NCI-H2196 (cell line): ENCODE measurements around the gene CDKN2D.
A peak's percentile ranks its signal among the peaks of the same experiment; 100 is the strongest.

Experiments used
- DNase-seq: peaks from one replicate; lab custom pipeline; 2025; ENCODE audit not compliant: unreplicated experiment; lab: John Stamatoyannopoulos, UW

CDKN2D gene

DNA sequence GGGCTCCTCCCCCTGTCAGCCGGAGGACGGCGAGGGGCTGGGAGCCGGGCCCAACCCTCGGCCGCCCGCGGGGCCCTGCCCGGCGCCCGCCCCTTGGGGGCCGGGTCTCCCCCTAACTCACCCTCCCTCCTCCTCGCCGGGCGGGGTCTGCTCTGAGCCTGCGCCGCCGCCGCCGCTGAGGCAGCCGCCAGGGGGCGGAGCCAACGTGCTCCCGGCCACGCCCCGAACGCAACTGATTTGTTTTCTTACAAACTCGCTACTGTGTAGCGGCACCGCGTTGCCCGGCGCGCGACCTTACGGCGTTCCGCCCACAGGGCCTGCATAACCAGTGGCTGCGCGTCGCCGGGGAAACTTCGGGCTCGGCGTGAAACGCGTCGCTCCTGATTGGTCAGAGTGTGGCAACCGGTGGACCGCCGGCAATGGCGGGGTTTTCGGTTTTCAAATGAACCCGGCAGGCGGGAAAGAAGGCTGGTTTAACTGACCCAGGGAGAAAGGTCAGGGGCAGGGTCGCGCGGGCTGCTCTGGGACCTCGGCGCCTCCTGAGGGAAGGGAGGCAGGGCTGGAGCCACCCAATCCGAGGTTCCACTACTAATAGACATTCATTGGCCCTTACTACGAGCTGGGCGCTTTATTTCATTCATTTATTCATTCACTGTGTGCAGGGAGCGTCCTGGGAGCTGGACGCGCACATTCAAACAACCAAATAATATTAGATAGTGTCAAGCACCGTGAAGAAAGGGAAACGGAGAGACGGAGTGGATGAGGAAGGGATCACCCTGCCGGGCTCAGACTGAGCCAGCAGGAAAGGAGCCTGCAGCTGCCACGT, at the start of gene CDKN2D:
CDKN2D (minus strand) TSS at position 154 of the 826 bp plus-strand sequence. CDS start 326 bp downstream, outside the sequence.
- peak; percentile 100 for DNase-seq

DNA sequence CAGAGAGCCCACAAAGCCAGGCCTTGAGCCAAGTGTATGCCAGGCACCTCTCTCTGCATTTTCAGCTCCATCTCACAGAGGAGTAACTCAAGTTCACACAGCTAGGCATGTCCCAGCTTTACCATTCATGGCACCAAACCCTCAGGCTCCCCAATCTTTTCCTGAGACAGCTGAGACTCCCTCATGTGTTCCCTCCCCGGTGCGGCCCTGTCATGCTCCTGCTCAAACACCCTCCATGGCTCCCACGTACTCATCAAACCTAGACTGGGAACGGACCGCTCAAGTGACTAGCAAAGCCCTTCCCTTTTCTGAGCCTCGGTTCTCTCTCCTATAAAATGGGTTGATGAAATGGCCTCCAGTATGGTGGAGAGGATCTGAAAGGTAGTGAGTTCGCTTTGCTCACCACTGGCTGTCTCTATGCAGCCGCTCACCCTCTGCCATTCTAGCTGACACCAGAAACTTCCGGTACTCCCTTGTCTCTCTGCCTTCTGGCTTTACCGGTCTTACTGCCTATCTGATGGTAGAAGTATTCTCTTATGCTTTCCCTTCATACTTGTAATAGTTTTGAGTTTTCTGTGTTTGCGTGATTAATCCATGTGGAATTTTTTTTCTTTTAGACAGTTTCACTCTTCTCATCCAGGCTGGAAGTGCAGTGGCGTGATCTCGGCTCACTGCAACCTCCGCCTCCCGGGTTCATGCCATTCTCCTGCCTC, 48.8 kb upstream of the CDKN2D start:
- no peak for DNase-seq

DNA sequence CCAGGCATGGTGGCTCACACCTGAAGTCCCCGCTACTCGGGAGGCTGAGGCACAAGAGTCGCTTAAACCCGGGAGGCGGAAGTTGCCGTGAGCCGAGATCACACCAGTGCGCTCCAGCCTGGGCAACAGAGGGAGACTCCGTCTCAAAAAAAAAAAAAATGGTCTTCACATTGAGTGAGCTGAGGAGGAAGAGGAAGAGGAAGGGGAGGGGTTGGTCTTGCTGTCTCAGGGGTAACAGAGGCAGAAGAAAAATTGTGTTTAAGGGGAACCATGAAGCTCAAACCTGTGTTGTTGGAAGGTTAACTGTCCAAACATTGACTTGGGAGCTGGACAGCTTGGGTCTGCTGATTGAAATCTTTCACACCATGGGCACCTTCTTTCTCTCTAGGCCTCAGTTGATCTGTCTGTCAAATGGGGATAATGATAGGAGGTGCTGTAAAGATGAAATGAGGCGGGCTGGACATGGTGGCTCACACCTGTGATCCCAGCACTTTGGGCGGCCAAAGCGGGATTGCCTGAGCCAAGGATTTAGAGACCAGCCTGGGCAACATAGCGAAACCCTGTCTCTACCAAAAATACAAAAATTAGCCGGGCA, 46.7 kb upstream of the CDKN2D start:
- no peak for DNase-seq

DNA sequence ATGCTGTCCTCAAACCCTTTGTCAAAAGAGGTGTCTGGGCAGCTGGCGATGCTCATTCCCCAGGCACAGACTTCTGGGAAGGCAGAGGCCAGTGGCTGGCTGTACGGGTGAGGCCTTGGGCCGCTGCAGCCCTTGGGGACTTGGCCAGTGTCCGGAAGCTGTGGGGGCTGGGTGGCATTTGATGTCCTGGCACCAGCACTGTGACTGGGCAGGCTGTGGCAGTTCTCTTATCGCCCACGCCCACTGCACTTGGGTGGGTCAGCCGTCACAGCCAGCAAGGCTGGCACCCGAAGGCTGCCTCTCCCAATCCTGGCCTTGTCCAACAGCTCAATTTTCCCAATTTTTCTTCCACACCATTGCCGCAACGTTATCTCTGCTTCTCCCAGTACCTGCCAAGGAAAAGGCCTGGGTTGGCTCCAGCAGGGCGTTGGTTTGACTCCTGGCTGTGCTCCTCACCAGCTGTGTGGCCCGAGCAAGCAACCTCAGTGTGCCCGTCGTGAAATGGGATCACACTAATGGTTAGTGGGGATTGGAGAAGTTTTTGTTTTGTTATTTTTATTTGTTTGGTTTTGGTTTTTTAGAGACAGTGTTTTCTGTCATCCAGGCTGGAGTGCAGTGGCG, 43.8 kb upstream of the CDKN2D start:
- DNase-seq = no peak

DNA sequence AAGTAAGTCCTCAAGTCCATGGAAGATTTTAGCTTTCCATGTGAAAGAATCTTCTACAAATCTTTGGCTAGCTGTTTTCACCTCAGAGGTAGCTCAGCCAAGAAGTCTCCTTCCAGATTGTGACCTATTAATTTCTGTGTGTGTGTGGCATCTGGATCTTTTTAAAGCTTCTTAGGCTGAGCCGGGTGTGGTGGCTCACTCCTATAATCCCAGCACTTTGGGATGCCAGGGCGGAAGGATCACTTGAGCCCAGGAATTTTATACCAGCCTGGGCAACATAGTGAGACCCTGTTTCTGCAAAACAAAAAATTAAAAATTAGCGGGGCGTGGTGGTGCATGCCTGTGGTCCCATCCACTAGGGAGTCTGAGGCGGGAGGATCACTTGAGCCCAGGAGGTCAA, 43.1 kb upstream of the CDKN2D start:
- DNase-seq = no peak

DNA sequence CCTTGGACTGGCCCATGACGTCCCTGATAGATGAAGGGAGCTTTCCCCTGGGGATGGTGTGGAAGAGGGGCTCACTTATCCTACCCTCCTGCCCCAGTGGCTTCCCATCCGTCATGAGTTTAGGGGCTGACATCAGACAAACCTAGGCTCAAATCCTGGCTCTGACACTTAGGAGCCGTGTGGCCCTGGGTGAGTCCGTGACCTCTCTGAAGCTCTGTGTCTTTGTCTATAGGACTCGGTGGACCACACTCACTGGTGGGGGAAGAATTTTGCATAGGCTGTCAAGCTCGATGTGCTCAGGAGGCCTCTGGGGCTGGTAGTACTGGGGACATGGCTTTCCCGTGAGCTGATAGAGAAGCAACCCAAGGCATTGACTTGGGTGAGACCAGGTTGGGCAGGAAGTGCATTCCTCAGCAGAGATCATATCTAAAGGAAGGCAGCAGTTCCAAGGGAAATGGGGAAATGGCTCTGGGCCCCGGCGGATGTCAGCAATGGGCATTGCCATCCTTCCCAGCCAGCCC, 35.7 kb upstream of the CDKN2D start:
- no peak for DNase-seq

DNA sequence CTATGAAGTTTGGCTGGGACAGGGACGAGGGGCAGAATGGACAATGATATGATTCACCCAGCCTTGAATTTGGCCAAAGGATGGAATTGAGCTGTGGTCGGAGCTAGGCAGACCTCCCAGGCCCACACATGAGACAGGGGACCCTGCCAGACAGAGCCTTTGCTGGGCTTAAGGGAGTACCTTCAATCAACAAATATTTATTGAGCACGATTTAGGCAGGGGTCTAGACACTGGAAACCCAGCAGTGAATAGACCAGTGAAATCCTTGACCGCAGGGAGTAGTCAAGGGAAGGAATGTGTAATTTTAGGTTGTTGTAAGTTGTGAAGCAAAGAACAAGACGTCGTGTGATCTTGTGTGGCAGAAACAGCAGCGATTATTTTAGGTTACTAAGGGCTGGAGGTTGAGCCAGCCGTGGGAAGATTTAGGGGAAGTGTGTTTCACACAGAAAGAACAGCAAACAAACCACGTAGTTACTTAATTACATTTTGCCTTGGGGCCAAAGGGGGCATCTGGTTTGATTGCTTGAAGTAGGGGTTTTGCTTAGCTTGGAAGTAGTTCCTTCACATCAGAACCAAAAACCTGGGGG, 35.2 kb upstream of the CDKN2D start:
- no peak for DNase-seq

DNA sequence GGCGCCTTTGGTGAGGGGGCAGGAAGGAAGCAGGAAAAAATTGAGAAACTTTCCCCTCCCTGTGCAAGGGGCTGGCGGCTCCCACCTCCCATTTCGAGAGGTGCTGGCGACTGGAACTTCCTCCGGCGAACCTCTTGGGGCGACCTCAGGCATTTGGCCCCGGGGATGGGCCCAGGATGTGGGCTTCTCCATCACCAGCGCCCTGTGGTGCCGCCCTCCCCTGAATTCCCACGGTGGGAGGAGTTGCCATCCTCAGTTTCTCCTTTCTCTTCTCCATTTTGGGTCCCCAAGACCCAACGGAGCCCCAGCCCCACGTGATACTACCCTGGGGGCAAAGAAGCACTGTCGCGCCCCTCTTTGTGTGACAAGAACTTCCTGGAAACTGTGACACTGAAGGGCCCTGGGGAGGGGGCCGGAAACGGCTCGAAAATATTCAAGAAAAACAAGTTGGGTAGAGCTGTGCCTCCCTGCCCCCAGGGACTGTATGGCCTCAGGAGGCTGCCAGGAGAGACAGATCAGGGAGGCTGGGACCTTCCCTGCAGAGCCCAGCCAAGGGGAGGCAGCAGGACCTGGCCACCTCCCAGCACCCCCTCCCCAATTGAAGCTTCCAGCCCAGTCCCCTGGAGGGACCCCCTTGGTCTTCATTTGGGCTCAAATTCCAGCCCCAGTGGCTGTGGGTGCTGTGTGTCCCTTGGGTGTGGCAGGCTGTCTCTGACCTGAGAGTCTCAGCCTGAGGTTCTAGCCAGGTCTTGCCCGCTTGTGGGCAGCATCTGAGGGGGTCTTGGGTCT, 34.5 kb upstream of the CDKN2D start:
- DNase-seq = no peak

DNA sequence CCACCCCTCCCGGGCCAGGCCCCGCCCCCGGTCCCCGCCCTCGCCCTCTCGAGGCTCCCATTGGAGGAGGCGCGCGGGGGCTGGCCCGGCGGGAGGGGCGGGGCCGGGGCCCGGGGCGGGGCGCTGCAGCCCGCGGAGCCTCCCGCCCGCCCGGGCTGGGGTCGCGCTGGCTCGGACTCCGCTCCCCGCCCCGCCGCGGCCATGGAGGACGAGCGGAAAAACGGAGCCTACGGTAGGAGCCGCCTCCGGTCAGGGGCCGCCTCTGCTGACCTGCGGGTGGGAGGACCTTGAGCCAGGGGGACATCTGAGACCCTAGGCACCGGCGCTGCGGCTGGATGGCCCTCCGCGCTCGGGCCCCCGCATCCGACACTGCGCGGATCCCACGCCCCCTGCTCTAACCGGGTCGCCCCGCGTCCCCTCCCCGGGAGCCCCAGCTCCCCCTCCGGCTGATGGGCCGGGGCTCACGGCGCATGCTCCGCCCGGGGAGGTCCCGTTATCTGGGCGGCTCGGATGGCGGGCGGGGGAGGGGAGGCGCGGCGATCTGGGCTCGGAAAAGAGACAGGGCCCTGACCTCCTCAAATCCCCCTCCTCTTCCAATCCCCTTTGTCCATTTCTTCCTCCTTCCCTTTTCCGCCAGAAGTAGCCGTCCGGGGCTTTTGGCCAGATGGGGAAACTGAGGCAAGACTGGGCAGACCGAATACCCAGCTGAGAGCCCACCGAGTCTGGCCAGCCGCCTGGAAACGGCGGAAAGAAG, 33.7 kb upstream of the CDKN2D start:
- peak; percentile 79 for DNase-seq

DNA sequence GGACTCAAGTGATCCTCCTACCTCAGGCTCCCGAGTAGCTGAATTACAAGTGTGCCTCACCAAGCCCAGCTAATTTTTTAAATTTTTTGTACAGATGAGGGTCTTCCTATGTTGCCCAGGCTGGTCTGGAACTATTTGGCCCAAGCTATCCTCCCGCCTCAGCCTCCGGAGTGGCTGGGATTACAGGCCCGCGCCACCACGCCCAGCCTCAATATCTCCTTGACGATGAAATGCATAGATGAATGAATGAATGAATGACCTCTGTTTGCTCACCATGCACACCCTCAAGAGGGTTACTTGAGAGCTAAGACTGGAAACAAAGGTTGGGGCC, 33.2 kb upstream of the CDKN2D start:
- no peak for DNase-seq

DNA sequence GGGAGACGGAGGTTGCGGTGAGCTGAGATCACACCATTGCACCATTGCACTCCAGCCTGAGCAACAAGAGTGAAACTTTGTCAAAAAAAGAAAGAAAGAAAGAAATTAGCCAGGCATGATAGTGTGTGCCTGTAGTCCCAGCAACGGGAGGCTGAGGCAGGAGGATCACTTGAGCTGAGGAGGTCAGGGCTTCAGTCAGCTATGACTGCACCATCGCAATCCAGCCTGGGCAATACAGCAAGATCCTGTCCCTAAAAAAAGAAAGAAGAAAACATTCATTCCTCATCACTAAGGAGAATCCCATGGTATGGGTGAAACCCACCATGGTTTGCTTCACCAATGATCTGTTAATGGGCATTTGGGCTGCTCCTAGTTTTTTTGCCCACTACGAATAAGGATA, 31.4 kb upstream of the CDKN2D start:
- DNase-seq = no peak

DNA sequence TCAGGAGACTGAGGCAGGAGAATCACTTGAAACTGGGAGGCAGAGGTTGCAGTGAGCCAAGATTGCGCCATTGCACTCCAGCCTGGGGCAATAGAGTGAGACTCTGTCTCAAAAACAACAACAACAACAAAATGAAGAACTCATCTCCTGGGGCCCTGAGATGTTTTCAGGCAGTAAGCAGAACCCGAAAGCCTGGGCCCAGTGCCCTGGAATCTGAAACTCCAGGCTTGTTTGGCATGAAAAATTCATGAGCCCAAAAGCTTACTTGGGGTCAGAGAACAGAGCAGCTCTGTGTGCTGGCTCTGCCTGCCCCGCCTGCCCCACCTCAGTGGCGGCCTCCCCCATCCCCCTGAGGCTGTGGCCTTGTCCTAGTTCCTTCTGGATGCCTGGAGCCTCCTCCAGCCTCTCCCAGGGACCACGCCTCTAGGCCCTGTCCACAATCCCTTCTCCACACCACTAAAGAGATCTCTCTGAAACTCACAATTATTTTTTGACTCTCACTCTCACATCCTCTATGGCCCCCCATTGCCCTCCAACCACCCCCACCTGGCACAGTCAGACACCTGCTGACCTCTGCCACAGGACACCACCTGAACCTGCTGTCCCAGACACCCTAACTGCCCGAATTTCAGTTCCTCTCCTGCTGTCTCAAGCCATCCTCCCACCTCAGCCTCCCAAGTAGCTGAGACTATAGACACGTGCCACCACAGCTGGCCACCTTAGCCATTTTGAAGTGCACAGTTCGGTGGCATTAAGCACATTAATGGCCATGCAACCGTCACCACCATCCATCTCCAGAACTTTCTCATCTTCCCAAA, 25.2 kb upstream of the CDKN2D start:
- DNase-seq = no peak

DNA sequence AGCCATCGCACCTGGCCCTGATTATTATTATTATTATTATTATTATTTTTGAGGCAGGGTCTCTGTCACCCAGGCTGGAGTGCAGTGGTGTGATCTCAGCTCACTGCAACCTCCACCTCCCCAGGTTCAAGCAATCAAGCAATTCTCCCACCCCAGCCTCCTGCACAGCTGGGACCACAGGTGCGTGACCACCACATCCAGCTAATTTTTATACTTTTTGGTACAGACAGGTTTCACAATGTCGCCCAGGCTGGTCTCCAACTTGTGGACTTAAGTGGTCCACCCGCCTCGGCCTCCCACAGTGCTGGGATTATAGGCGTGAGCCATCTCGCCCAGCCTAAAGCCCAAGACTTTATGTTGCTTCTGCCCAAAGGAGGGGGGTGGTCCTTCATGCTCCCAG, 24.4 kb upstream of the CDKN2D start:
- DNase-seq = no peak

DNA sequence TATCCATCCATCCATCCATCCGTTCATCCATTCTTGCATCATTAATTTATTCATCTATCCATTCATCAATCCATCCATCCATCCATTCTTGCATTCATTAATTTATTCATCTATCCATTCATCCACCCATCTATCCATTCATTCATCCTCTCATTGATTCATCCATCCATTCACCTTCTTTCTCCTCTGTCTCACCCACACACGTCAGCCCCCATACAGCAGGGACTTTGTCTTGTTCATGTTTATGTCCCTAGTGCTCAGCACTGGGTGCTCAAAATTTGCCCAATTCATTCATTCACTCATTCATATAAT, 19.0 kb upstream of the CDKN2D start:
- DNase-seq = no peak

DNA sequence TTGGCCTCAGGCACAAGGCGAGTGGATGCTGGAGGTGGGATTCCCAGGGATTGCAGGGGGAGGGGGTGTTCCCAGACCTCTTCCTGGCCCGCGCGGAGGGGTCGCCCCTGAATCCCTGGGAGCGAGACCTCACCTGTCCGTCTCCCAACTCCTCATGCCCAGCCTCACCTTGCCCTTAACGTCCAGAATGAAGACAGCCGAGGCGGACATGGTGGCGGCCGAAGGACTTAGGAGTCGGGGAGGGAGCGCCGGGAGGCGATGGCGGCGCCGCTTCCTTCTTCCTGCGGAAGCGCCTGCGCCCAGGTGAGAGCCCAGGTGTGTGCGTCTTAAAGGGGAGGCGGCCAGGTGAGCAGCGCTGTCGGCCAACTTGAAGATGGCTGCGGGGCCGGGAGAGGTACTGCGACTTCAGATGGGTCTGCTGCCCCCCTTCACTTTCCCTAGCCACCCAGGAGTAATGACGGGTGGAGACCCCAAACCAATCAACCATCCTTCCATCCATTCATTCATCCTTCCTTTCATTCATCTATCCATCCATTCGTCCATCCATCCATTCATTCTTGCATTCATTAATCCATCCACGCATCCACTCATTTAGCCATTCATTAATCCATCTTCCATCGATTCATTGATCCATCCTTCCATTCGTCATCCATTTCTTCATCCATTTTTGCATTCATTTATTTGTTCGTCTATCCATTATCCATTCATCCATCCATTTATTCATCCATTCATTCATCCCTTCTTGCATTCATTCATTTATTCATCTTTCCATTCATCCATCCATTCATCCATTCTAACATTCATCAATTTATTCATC, 18.5 kb upstream of the CDKN2D start, which contains the start of gene AP1M2:
AP1M2 (minus strand) TSS at position 291 of the 817 bp plus-strand sequence; CDS start at position 210, 81 bp downstream.
- DNase-seq = no peak

DNA sequence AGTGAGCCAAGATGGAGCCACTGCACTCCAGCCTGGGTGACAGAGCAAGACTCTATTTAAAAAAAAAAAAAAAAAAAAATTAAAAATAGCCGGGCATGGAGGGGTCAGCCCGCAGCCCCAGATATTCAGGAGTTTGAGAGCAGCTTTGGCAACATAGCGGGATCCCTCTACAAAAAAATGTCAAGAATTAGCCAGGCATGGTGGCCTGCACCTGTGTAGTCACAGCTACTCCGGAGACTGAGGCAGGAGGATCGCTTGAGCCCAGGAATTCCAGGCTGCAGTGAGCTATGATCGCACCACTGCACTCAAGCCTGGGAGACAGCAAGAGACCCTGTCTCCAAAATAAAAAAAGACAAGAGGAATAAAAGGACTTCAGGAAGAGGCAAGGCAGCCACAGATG, 17.6 kb upstream of the CDKN2D start:
- DNase-seq = no peak

DNA sequence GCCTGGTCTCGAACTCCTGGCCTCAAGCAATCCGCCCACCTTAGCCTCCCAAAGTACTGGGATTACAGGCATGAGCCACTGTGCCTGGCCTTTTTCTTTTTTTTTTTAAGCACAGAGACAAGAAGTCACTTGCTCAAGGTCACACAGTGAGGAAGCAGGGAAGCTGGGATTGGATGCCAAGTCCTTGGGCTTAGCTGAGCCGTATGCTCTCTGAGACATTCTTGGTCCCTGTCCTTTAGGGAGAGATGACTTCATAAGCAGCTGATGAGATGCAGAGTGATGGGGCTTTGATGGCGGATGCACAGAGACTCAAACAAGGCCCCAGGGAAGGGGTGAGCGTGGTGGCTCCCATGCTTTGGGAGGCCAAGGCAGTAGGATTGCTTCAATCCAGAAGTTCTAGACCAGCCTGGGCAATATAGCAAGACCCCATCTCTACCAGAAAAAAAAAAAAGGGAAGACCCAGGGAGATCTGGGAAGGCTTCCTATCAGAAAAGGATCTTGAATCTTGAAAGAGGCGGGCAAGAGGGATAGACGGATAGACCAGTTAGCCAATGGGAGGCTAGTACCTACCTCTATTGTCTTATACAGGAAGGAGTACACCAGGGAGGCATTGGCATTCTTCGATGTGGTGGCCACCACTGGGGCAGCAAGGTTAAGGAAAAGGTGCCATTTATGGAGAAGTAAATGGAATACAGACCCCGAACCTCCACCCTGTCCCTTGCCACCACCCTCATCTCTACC, 14.4 kb upstream of the CDKN2D start:
- no peak for DNase-seq
